ENCODE data around the gene IFFO2.

DNA sequence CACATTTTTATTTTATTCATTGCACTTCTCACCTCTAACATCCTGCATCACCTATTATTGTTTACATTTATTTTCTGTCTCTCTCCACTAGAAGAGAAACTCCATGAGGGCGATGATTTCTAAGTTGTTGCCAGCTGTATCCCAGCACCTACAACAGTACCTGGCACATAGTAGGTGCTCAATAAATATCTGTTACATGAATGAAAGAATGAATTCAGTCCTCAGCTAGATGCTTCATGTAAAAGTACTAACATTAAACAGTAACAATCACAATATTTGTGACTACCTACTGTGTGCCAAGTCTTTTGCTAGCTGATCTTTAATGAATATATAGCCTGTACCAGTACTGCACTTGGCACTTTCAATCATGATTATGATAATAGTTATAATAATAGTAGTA, 100.0 kb downstream of the IFFO2 start:
- no peak for TF ChIP-seq POLR2A (IDR thresholded peaks at IDR 0.05; ENCODE audit: low read length)
- TF ChIP-seq GATA1 (IDR thresholded peaks at IDR 0.05; ENCODE audit: low read depth, low read length): no peak
